K562 (cell line): Measurements from ENCODE around the gene PRDX3. TPM values are rescaled to one million over a fixed set of nuclear protein-coding genes. Genes with fewer than 3 reads are reported as not detected.

Experiments used
- ATAC-seq: fragments of 200-7000 bp; cut with Tn5 transposase; 3 replicates; pipeline ENCODE4 v1.9.1; 2020; ENCODE audit warnings: moderate library complexity
- BruUV-seq: library from RNA; stranded (reverse); fragments of 400-500 nt; replicated peaks from 2 replicates; lab custom pipeline; 2021; lab: Mats Ljungman, UMichigan
- CTCF ChIA-PET: fragments of 300-600 bp; formaldehyde crosslinking; extraction: SDS; loops from one replicate; lab custom pipeline; 2021; ENCODE audit warnings: low intra/inter-chr PET ratio; lab: Yijun Ruan, JAX
- POLR2A ChIA-PET: fragments of 300-600, 350-650 bp; sonication (Branson Sonifier 250); formaldehyde crosslinking; extraction: SDS; loops from one replicate; lab custom pipeline; 2021; ENCODE audit warnings: antibody characterized with exemption, inconsistent platforms; lab: Yijun Ruan, JAX
- DNase-seq, 4 experiments: peaks; one replicate each; pipeline versions ENCODE4 v3.0.0 to v3.0.0-alpha.2; 2011 to 2018; ENCODE audit warnings: low spot score in 3 of 4, mixed read lengths in 3 of 4; ENCODE audit errors: extremely low read depth in 1 of 4
- FAIRE-seq: peaks from 2 replicates; lab custom pipeline; 2011; peaks lifted over from hg19 to GRCh38; lab: Jason Lieb, UNC
- H2AFZ ChIP-seq: 2 replicates; pipeline ENCODE4 v1.6.0; 2011; ENCODE audit warnings: low read depth, low read length, control low read depth, inconsistent platforms
- H3K27ac ChIP-seq: fragments of 200-600 bp; 3 replicates; pipeline ENCODE4 v1.8.0; 2011; ENCODE audit warnings: low read depth, mild to moderate bottlenecking, control low read depth, inconsistent platforms, low read length, moderate library complexity, mixed read lengths; ENCODE audit errors: extremely low read depth
- H3K27me3 ChIP-seq, 2 experiments: fragments of 300-600 bp in 1 of 2; 2 replicates in 1 of 2; 3 replicates in 1 of 2; pipeline versions ENCODE4 v1.6.0 to v1.8.0; 2011; ENCODE audit warnings: inconsistent platforms in 2 of 2, low read length in 2 of 2, mild to moderate bottlenecking in 1 of 2, mixed read lengths in 1 of 2, moderate library complexity in 1 of 2; ENCODE audit not compliant: control insufficient read depth in 2 of 2, insufficient read depth in 2 of 2
- H3K36me3 ChIP-seq: fragments of 300-600 bp; 3 replicates; pipeline ENCODE4 v1.8.0; 2011; ENCODE audit warnings: mild to moderate bottlenecking, low read length, inconsistent platforms; ENCODE audit not compliant: control insufficient read depth, insufficient read depth
- H3K4me1 ChIP-seq, 2 experiments: fragments of 200-600 bp in 1 of 2; replicated peaks in 1 of 2; 2 replicates in 1 of 2; 3 replicates in 1 of 2; pipeline versions ENCODE4 v1.5.1 to v1.8.0; 2011; ENCODE audit warnings: inconsistent platforms in 2 of 2, low read length in 2 of 2, mild to moderate bottlenecking in 1 of 2, mixed read lengths in 1 of 2, moderate library complexity in 1 of 2; ENCODE audit not compliant: control insufficient read depth in 2 of 2, insufficient read depth in 2 of 2
- H3K4me2 ChIP-seq: 2 replicates; pipeline ENCODE4 v1.6.1; 2011; ENCODE audit warnings: low read length, control low read depth, inconsistent platforms, mixed read lengths; ENCODE audit not compliant: insufficient read depth
- H3K4me3 ChIP-seq: fragments of 200-600 bp; sonication (generic), shearing (Covaris generic); 2 replicates; pipeline ENCODE4 v1.5.1; 2016; ENCODE audit warnings: control low read depth, inconsistent platforms
- H3K79me2 ChIP-seq: fragments of 200-600 bp; 3 replicates; pipeline ENCODE4 v1.8.0; 2011; ENCODE audit warnings: low read length, inconsistent platforms; ENCODE audit not compliant: control insufficient read depth, insufficient read depth
- H3K9ac ChIP-seq, 2 experiments: 2 replicates each; pipeline versions ENCODE4 v1.6.0 to v1.6.1; 2011; ENCODE audit warnings: low read depth in 2 of 2, low read length in 2 of 2, control low read depth in 1 of 2, inconsistent platforms in 1 of 2, mild to moderate bottlenecking in 1 of 2, mixed read lengths in 1 of 2; ENCODE audit not compliant: insufficient read depth in 1 of 2
- H3K9me1 ChIP-seq: one replicate; pipeline ENCODE4 v1.6.0; 2011; ENCODE audit warnings: inconsistent platforms, mild to moderate bottlenecking, low read length, moderate library complexity; ENCODE audit not compliant: control insufficient read depth, insufficient read depth
- H3K9me3 ChIP-seq: replicated peaks from 2 replicates; pipeline ENCODE4 v1.5.1; 2011; ENCODE audit warnings: low read depth, low read length, inconsistent platforms; ENCODE audit not compliant: control insufficient read depth, insufficient read depth
- H4K20me1 ChIP-seq: replicated peaks from 2 replicates; pipeline ENCODE4 v1.6.1; 2011; ENCODE audit warnings: low read length, inconsistent platforms, mixed read lengths; ENCODE audit not compliant: control insufficient read depth, insufficient read depth
- CHD2 ChIP-seq: IDR thresholded peaks from 2 replicates; pipeline ENCODE4 v1.6.1; 2011; ENCODE audit warnings: low read depth, low read length
- E2F3 ChIP-seq: fragments of 250-450 bp; sonication (Bioruptor Pico); IDR thresholded peaks from 2 replicates; pipeline ENCODE4 v1.4.0; 2020; ENCODE audit warnings: mild to moderate bottlenecking
- FOSL1 ChIP-seq: fragments of 200-800 bp; sonication (Bioruptor generic); conservative IDR thresholded peaks from 2 replicates; pipeline ENCODE4 v1.6.1; 2016; ENCODE audit warnings: missing genetic modification characterization, missing compliant biosample characterization
- HOMEZ ChIP-seq: fragments of 250-450 bp; sonication (Bioruptor Pico); IDR thresholded peaks from 2 replicates; pipeline ENCODE4 v1.4.0; 2020; ENCODE audit warnings: mild to moderate bottlenecking, moderate library complexity
- REST ChIP-seq, 2 experiments: fragments of 450-650 bp; formaldehyde crosslinking in 1 of 2; IDR thresholded peaks; 2 replicates each; pipeline versions ENCODE4 v1.4.0 to v1.6.1; 2014 to 2020; ENCODE audit warnings: mild to moderate bottlenecking in 2 of 2, borderline replicate concordance in 1 of 2, low read depth in 1 of 2
- THRA ChIP-seq: fragments of 450-650 bp; IDR thresholded peaks from 2 replicates; pipeline ENCODE4 v1.6.1; 2017; ENCODE audit warnings: mild to moderate bottlenecking, moderate library complexity
- ZNF232 ChIP-seq: sonication (generic); formaldehyde crosslinking; IDR thresholded peaks from 2 replicates; pipeline ENCODE4 v1.8.0; 2022; ENCODE audit warnings: mild to moderate bottlenecking, missing genetic modification reagents
- ZNF347 ChIP-seq: fragments of 450-650 bp; formaldehyde crosslinking; IDR thresholded peaks from 2 replicates; pipeline ENCODE4 v1.4.0; 2020; ENCODE audit warnings: low read depth, mild to moderate bottlenecking, moderate library complexity
- WGBS: fragments of 100-300 bp; shearing (Covaris generic); methylation state at CpG from one replicate; pipeline ENCODE4 v1.1.6; 2016; ENCODE audit warnings: low coverage, mixed read lengths; ENCODE audit not compliant: insufficient coverage; ENCODE audit errors: missing lambda C conversion rate; 5-methylcytosine and 5-hydroxymethylcytosine counted together
- in situ Hi-C: fragments of 300-500 bp; cut with MboI; formaldehyde crosslinking; loops from 4 replicates; pipeline ENCODE4 v1.15.0; 2018; ENCODE audit warnings: inconsistent platforms, mixed read lengths
- intact Hi-C: fragments of 100-400 bp; cut with micrococcal nuclease; formaldehyde crosslinking; loops from 2 replicates; pipeline ENCODE4 v1.14.2; 2022
- polyA plus RNA-seq, 8 experiments: library from polyadenylated mRNA; depleted of rRNA in 4 of 8; stranded (reverse) in 5 of 8; unstranded in 3 of 8; fragments of >200 nt; fragmentation: Nextera tagmentation in 2 of 8; fragmentation: Illumina TruSeq in 1 of 8; extraction: Ambion mirVana in 2 of 8; extraction: Trizol in 1 of 8; gene quantifications; 2 replicates each; pipeline versions ENCODE4 v1.2.1 to v1.2.3, GENCODE V29; 2011 to 2014; ENCODE audit warnings: inconsistent platforms in 1 of 8, missing spikeins in 1 of 8
- total RNA-seq, 7 experiments: library from RNA; depleted of rRNA in 6 of 7; stranded (reverse); fragments of >200 nt in 6 of 7; fragmentation: Illumina TruSeq in 2 of 7; extraction: Trizol in 2 of 7; gene quantifications; 2 replicates each; pipeline versions ENCODE4 v1.2.1 to v1.2.3, GENCODE V29; 2011 to 2021; ENCODE audit warnings: low replicate concordance in 1 of 7

Gene PRDX3
- total and polyA plus RNA-seq, 9 of the 15 experiments (the other 6 are each of a cell fraction or from before 2014, with no cell fraction given): 122 to 994 (median 173) TPM

- Histone ChIP-seq H3K9me1 (no peaks in the 10 kb centered on the region), H3K27me3 (no peaks in the 10 kb centered on the region), H4K20me1 (no peaks in the 10 kb centered on the region), H3K4me3 (0 out of 2 replicates have a peak overlapping the region, but pooled peaks have one; percentile 6), H3K4me2 (0 out of 2 replicates have a peak overlapping the region, but pooled peaks have one; percentile 32), H3K79me2 (no peaks in the 10 kb centered on the region), H3K36me3 (no peaks in the 10 kb centered on the region), H3K9me3 (no peaks in the 10 kb centered on the region), H3K9ac (peak overlapping the region in 1 of 2 experiments; percentile 69; a peak in 1 of 4 replicates), H3K4me1 (peaks cover 0 to 9% of the 10 kb centered on the region in 2 experiments; a peak in 2 of 5 replicates), H2AFZ (peak overlapping the region; percentile 87), H3K27ac (no peak overlapping the region)
- ATAC-seq (peak; percentile 75), DNase-seq (peak in 3 of 4 experiments; percentile 19 to 60 (median 39)), FAIRE-seq (peak; percentile 23)
- BruUV-seq: no TSS peak
- ChIA-PET CTCF (interaction anchor here (0.6 to 4.4 kb wide), 5 partner anchors 219 to 1664 kb away, joined by 3 to 21 read pairs (median 3); no protein-coding TSS in a partner anchor), POLR2A (interaction anchor here (1.0 kb wide), 1 partner anchor 22 kb away, joined by 4 read pairs; no protein-coding TSS in a partner anchor)
- in situ Hi-C loops: no loop called here
- WGBS: 2% methylated on average over 7 of the region's 7 CpGs
- intact Hi-C loops: loop anchor here (2.0 to 5.0 kb wide), 4 partner anchors 60 to 404 kb away; no protein-coding TSS in a partner anchor
- peak; percentile 25; the same call in 1 of the 2 replicates for TF ChIP-seq REST (IDR thresholded peaks at IDR 0.05; ENCODE audit: borderline replicate concordance)
- no peak for TF ChIP-seq REST (CRISPR knock-in tag; IDR thresholded peaks at IDR 0.05; ENCODE audit: low read depth)
- TF ChIP-seq HOMEZ (CRISPR knock-in tag): no peak
- no peak for TF ChIP-seq FOSL1 (tag)
- TF ChIP-seq CHD2: no peak
- TF ChIP-seq E2F3: no peak
- TF ChIP-seq THRA: no peak
- no peak for TF ChIP-seq ZNF347 (CRISPR knock-in tag)
- TF ChIP-seq ZNF232: no peak
These were observed 19.8 kb upstream of the PRDX3 start for GRCh38 chr10:119198438-119198837.
